GM11168 (cell line): Measurements from ENCODE around the gene MED12L.

Experiments used
- in situ Hi-C: fragments of 300-500 bp; cut with MboI; formaldehyde crosslinking; loops from one replicate; pipeline ENCODE4 v1.12.0; 2022; ENCODE audit warnings: low sequenced_read_pairs; ENCODE audit not compliant: unreplicated experiment

Gene MED12L

GRCh38 chr3:151307583-151308488 is 222.4 kb downstream of the MED12L start:
- in situ Hi-C loops, result no loop called here

GRCh38 chr3:151309566-151309965 is 224.1 kb downstream of the MED12L start:
- in situ Hi-C loops, result no loop called here

GRCh38 chr3:151312972-151313371 is 227.5 kb downstream of the MED12L start:
- in situ Hi-C loops, result no loop called here

GRCh38 chr3:151314137-151314536 is 228.7 kb downstream of the MED12L start:
- in situ Hi-C loops, result no loop called here

- in situ Hi-C loops, result no loop called here
Measured at GRCh38 chr3:151314593-151314992, 229.1 kb downstream of the MED12L start.

- in situ Hi-C loops, result no loop called here
Measured at GRCh38 chr3:151315136-151315535, 229.7 kb downstream of the MED12L start.

GRCh38 chr3:151315846-151316245 is 230.4 kb downstream of the MED12L start:
- in situ Hi-C loops, result no loop called here

GRCh38 chr3:151316267-151316991 is 231.0 kb downstream of the MED12L start, which contains the start of gene GPR87:
TSS of gene GPR87 (minus strand) at chr3:151316820. CDS start at chr3:151300100, 16,720 bp downstream.
- in situ Hi-C loops, result no loop called here

GRCh38 chr3:151318313-151318712 is 232.8 kb downstream of the MED12L start:
- in situ Hi-C loops, result no loop called here

- in situ Hi-C loops, result no loop called here
Measured at GRCh38 chr3:151318991-151319390, 233.5 kb downstream of the MED12L start.

- in situ Hi-C loops, result no loop called here
Measured at GRCh38 chr3:151319628-151320027, 234.2 kb downstream of the MED12L start.

- in situ Hi-C loops, result no loop called here
Measured at GRCh38 chr3:151320131-151320530, 234.7 kb downstream of the MED12L start.

- in situ Hi-C loops, result no loop called here
Measured at GRCh38 chr3:151321526-151321925, 236.1 kb downstream of the MED12L start.

- in situ Hi-C loops, result no loop called here
Measured at GRCh38 chr3:151322511-151322910, 237.0 kb downstream of the MED12L start.

GRCh38 chr3:151327571-151328198 is 242.2 kb downstream of the MED12L start:
- in situ Hi-C loops, result no loop called here

GRCh38 chr3:151328298-151328995 is 243.0 kb downstream of the MED12L start:
- in situ Hi-C loops, result no loop called here

- in situ Hi-C loops, result no loop called here
Measured at GRCh38 chr3:151329363-151329762, 243.9 kb downstream of the MED12L start, which contains the start of gene P2RY13. TSS of gene P2RY13 (minus strand) at chr3:151329549. CDS start at chr3:151329528, 21 bp downstream.

- in situ Hi-C loops, result no loop called here
Measured at GRCh38 chr3:151330379-151330778, 244.9 kb downstream of the MED12L start.

GRCh38 chr3:151330899-151331298 is 245.4 kb downstream of the MED12L start:
- in situ Hi-C loops, result no loop called here

GRCh38 chr3:151331696-151332095 is 246.2 kb downstream of the MED12L start:
- in situ Hi-C loops, result no loop called here
